Activated effector memory CD4-positive, alpha-beta T cell treated with Interleukin-2 at 50 U/mL for 16 hours (primary cell): ENCODE results near the gene EPRS1.
"Not testable (repeated sequence)": the region's sequence is repeated elsewhere in the genome, so short reads cannot be mapped to it uniquely, and the experiment has no call there.

ENCODE experiments used
- DNase-seq: peaks from one replicate; pipeline ENCODE4 v3.0.0-alpha.2; 2020

The EPRS1 gene

DNA sequence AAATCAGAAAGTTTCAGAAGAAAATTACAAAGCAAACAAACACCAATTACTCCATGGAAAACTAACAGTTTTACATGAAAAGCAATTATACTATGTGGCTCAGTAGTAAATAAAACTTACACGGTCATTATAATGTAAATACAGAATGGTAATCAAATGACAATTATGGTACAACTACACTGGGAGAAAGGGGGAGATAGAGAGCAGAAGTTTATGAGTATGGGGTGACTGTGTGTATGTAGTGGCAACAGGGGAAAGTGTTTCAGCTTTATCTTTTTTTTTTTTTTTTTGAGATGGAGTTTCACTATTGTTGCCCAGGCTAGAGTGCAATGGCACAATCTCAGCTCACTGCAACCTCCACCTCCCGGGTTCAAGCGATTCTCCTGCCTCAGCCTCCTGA lies 8.5 kb downstream of the EPRS1 start:
- not testable (repeated sequence) for DNase-seq

DNA sequence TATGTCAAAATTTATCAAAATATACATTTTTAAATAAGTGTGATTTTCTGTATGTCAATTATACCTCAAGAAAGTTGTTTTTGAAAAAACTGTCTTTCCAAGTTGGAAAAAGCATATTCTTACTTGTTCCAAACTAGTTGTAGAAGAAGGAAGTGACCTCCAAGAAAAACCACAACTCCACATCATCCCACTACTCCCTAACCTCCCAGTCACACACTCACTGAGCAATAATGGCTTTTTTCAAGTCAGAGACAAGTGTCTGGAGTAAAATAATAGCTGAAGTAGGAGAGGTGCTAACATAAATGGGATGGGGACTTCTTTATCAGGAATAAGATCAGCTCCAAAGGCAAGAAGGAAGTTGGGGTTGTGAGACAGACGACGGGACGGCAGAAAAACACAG lies 13.4 kb downstream of the EPRS1 start:
- no peak for DNase-seq

DNA sequence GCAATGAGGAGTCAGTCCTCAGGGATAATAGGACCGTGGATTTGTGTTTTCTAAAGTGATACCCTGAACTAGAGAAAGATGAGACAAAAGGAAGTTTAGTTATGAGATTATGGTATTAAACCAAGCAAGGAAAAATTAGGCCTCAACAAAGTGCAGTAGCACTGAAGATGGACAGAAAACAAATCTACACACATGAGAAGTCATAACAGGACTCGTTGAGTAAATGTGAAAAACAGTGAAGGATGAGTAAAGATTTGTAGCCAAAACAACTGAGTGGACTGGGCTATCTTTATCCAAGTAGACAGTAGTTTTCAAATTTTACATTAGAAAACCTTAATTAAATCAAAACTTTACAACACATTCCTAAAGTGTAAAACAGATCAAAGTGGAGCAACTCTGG lies 15.0 kb downstream of the EPRS1 start:
- DNase-seq, result no peak

DNA sequence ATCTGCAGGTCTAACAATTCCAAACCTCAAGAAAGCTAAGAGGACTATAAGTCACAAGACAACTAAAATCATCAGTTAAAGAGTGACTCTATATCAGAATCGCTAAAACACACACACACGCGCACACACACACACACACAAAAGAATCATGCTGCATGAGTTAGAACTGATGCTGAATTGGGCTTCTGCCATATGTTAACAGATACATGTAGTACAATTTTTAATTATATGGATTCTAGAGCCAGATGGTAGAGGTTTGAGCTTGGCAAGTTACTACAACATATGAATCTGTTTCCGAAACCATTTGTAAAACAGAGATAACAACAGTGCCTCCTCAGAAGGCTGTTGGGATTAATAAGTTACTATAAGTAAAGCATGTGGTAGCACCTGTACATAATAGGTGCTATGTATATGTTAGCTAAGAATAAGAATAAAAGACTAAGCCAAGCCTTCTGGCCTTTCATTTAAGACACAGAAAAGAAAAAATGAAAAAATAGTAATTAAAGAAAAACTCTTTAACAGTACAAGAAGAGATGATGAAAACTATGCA lies 17.9 kb downstream of the EPRS1 start:
- no peak for DNase-seq

DNA sequence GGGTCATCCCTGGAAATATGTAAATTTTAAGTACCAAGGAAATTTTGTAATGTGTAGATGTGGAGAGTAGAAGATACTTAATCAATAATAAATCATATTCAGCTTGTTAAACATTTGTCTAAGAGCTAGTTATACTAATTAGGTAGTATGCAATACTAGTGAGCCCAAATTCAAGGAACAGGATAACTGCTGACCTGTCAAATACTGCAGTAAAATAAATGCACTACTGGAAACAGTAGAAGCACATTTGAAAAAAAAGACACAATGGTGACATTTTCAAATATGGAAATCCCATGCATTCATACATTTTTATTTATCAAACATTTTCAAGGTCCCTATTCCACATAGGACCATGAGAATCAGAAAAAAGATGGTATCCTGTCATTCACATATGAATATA lies 27.2 kb downstream of the EPRS1 start:
- DNase-seq, result no peak

DNA sequence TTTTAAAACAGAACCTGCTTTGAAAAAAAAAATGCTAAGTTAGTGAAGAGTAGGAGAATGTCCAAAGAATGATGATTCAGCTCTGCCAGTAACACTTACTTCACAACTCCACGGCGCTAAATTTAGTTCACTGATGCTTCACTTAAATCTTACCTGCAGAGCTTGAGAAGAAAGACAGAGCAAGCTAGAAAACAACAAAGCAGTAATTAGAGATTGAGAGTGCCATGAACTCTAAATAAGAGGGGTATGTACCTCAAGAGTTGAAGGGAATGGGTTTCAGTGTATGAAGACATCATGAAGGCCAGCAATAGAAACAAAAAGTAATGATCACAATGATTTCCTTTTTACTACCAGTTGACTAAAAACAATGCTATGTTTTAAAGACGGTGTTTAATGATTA lies 32.8 kb downstream of the EPRS1 start:
- no peak for DNase-seq

DNA sequence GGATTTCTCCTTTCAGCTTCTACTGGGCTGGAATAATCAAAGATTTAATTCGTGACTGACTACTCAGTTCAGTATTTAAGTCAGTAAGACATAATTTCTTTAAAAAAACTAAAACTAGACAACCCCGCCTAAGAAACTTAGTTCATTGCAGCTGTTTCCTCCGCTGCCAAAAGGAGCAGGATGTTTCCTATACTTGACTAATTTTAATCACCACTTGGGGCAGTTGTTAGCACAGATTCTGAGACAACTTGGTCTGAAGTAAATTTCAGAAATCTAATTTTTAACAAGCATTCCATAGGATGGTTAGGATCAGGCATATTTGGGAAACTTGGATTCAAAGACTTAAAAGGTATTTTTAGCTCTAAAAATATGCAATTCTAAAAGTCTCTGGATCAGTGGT lies 34.0 kb downstream of the EPRS1 start:
- no peak for DNase-seq

DNA sequence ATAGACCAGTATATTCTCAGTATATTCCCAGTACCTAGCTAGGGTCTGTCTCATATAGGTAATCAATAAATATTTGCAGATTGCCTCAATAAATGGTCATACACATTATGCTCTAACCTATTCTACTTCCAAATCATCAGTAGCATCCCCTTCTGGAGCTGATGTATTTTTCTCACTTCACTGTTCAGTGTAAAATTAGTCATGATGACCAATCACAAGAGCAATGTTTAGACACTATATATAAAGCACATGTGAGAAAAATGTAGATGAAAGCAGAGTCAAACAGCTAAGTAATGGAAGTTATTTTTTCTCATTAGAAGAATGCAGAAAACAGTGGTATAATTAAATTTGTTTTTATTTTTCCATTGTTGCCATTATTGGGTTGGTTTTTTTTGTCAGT lies 34.7 kb downstream of the EPRS1 start:
- no peak for DNase-seq

DNA sequence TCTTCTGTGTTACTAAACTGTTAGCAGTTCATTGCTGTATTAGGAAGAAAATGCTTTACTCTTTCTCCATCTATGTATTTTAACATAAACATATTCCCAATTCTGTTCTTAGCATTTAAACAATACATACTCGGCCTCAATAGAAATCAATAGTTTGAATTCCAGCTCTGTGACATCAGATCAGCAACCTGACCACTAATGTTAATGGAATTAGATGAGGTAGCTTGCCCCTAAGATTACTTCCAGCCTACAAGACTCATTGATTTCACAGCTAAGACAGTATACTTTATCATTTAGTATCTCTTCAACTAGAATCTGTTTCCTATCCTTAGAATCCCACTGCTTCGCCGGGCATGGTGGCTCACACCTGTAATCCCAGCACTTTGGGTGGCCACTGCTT lies 38.9 kb downstream of the EPRS1 start:
- no peak for DNase-seq

DNA sequence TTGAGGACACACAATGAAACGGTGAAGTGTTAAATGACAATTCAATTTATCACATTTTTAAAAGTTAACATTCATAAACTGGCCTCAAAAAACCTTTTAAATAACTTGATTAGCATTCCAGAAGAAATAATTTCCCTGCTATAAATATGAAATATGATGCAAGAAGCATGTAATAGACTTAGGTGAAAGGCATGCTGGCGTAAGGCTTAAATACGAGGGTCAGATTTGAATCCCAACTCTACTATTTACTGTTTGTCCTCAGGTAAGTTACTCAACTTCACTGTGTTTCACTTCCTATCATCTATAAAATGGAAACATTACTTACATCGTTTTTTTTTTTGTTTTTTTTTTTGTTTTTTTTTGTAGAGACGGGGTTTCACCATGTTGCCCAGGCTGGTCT lies 40.8 kb downstream of the EPRS1 start:
- DNase-seq, result no peak

DNA sequence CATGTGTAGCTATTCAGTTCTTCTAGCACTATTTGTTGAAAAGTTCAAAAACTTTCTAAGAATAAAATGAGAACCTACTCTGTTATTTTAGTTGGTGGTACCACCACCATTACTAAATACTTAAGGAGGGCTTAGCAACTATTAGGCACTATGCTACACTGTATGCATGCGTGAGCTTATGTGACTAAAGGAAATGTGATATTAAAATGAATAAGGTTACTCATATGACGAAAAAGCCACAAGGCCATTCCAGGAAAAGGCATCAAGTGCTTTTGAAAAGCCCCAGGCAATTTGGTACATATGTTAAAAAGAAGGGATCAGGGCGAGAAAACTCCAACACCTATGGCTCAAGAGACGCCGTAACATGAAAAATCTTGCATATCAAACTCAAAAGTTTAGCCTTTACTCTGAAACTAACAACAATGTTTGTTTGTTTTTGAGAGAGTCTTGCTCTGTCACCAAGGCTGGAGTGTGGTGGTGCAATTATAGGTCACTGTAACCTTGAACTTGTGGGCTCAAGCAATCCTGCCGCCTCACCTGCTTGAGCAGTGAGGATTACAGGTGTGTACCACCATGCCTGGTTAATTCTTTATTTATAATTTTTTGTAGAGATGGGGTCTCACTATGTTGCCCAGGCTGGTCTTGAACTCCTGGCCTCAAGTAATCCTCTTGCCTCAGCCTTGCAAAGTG lies 42.5 kb downstream of the EPRS1 start:
- DNase-seq, result no peak

DNA sequence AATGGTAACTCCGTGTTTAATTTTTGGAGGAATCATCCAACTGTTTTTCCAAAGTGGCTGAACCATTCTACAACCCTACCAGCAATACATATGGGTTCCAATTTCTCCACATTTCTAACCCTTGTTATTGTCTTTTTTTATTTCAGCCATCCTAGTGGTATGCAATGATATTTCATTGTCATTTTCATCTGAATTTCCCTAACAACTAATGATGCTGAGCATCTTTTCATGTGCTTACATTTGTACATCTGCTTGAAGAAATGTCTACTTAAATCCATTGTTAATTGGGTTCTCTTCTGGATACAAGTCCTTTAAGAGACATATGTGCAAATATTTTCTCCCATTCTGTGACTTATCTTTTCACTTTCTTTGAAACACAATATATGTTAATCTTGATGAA lies 43.3 kb downstream of the EPRS1 start:
- no peak for DNase-seq

DNA sequence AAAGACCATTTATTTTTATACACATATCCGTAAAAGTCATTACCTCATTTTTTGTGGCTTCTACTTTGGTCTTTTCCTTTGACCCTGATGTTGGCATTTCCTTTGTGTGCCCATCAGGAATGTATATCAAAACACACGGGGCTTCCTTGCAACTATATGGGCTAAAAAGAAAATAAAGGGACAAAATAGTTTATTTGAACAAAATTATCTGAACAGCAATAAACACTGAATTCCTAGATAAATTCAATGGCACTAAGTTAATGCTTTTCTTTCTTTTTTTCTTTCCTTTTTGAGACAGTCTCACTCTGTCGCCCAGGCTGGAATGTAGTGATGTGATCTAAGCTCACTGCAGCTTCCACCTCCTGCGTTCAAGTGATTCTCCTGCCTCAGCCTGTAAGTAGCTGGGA lies 45.2 kb downstream of the EPRS1 start:
- no peak for DNase-seq

DNA sequence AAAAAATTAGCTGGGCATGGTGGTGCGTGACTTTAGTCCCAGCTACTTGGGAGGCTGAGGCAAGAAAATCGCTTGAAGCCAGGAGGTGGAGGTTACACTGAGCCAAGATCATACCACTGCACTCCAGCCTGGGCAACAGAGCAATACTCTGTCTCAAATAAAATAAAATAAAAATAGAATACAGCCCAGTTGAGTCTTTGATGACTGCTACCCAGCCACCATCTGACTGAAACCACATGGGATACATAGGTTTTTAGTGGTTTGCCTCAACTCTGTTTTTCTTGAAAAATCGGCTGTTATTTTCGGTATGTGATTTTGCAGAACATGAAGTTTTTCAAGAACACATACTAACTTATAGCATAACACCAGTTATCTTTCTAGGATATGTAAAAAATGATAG lies 46.5 kb downstream of the EPRS1 start:
- no peak for DNase-seq
